HepG2 (cell line): ENCODE results near the gene BBS9. TPM values are rescaled to one million over a fixed set of nuclear protein-coding genes. Genes with fewer than 3 reads are reported as not detected.

Experiments
- ATAC-seq: fragments of 200-7000 bp; cut with Tn5 transposase; 3 replicates; pipeline ENCODE4 v1.9.1; 2020; ENCODE audit warnings: mild to moderate bottlenecking, moderate library complexity
- BruUV-seq: library from RNA; stranded (reverse); fragments of 400-500 nt; replicated peaks from 2 replicates; lab custom pipeline; 2021; lab: Mats Ljungman, UMichigan
- CTCF ChIA-PET: fragments of 300-600 bp; formaldehyde crosslinking; extraction: SDS; loops from one replicate; lab custom pipeline; 2021; ENCODE audit warnings: low total read pairs, inconsistent platforms, low intra/inter-chr PET ratio; lab: Yijun Ruan, JAX
- POLR2A ChIA-PET: fragments of 350-600 bp; sonication (Branson Sonifier 250); formaldehyde crosslinking; loops from one replicate; lab custom pipeline; 2020; ENCODE audit warnings: antibody characterized with exemption, inconsistent platforms; lab: Yijun Ruan, JAX
- DNase-seq: peaks from one replicate; pipeline ENCODE4 v3.0.0-alpha.2; 2015; ENCODE audit warnings: low spot score
- FAIRE-seq: peaks from 3 replicates; lab custom pipeline; 2011; peaks lifted over from hg19 to GRCh38; lab: Jason Lieb, UNC
- H2AFZ ChIP-seq: one replicate; pipeline ENCODE4 v1.6.1; 2011; ENCODE audit warnings: low read length, inconsistent platforms
- H3K27ac ChIP-seq: fragments of 300-600 bp; 3 replicates; pipeline ENCODE4 v1.8.0; 2011; ENCODE audit warnings: mixed run types, mild to moderate bottlenecking, mixed read lengths, low read length, inconsistent platforms; ENCODE audit not compliant: insufficient read depth; ENCODE audit errors: extremely low read length
- H3K27me3 ChIP-seq, 2 experiments: fragments of 200-600 bp in 1 of 2; 2 replicates in 1 of 2; 3 replicates in 1 of 2; pipeline versions ENCODE4 v1.6.0 to v1.8.0; 2011; ENCODE audit warnings: low read length in 2 of 2, mild to moderate bottlenecking in 2 of 2, moderate library complexity in 2 of 2, inconsistent platforms in 1 of 2; ENCODE audit not compliant: insufficient read depth in 2 of 2, control insufficient read depth in 1 of 2
- H3K36me3 ChIP-seq, 2 experiments: fragments of 200-600 bp in 1 of 2; replicated peaks in 1 of 2; 2 replicates in 1 of 2; 3 replicates in 1 of 2; pipeline versions ENCODE4 v1.5.1 to v1.8.0; 2011; ENCODE audit warnings: low read length in 2 of 2, inconsistent platforms in 1 of 2; ENCODE audit not compliant: insufficient read depth in 2 of 2, control insufficient read depth in 1 of 2
- H3K4me1 ChIP-seq: 2 replicates; pipeline ENCODE4 v1.5.1; 2012; ENCODE audit warnings: low read length, inconsistent platforms; ENCODE audit not compliant: insufficient read depth
- H3K4me2 ChIP-seq: 2 replicates; pipeline ENCODE4 v1.6.0; 2011; ENCODE audit warnings: low read depth, low read length, inconsistent platforms
- H3K4me3 ChIP-seq, 3 experiments: fragments of 200-600 bp in 1 of 3; sonication (generic), shearing (Covaris generic) in 1 of 3; replicated peaks in 1 of 3; 2 replicates each; pipeline ENCODE4 v1.5.1; 2011 to 2016; ENCODE audit warnings: low read length in 3 of 3, inconsistent platforms in 2 of 3, low read depth in 2 of 3, mild to moderate bottlenecking in 2 of 3, control low read depth in 1 of 3, mixed read lengths in 1 of 3; ENCODE audit not compliant: insufficient read depth in 1 of 3
- H3K79me2 ChIP-seq: one replicate; pipeline ENCODE4 v1.6.1; 2011; ENCODE audit warnings: low read length, inconsistent platforms; ENCODE audit not compliant: insufficient read depth
- H3K9ac ChIP-seq: 2 replicates; pipeline ENCODE4 v1.6.0; 2011; ENCODE audit warnings: mild to moderate bottlenecking, low read depth, low read length, inconsistent platforms; ENCODE audit not compliant: insufficient read depth
- H3K9me3 ChIP-seq: 2 replicates; pipeline ENCODE4 v1.5.1; 2012; ENCODE audit warnings: mild to moderate bottlenecking, low read length
- H4K20me1 ChIP-seq: 2 replicates; pipeline ENCODE4 v1.6.0; 2011; ENCODE audit warnings: inconsistent platforms, mild to moderate bottlenecking, low read length, moderate library complexity; ENCODE audit not compliant: insufficient read depth
- ARNT2 ChIP-seq: sonication (generic); formaldehyde crosslinking; IDR thresholded peaks from 2 replicates; pipeline ENCODE4 v1.8.0; 2022; ENCODE audit warnings: mild to moderate bottlenecking, low read depth, missing genetic modification reagents, moderate library complexity
- ATF7-NPFF ChIP-seq: sonication (generic); formaldehyde crosslinking; IDR thresholded peaks from 2 replicates; pipeline ENCODE4 v1.8.1; 2023; ENCODE audit warnings: mild to moderate bottlenecking, low read depth, missing genetic modification reagents, moderate library complexity
- GPN1 ChIP-seq: sonication (generic); formaldehyde crosslinking; IDR thresholded peaks from 2 replicates; pipeline ENCODE4 v1.5.1; 2020; ENCODE audit warnings: missing genetic modification reagents, borderline replicate concordance
- NFKB2 ChIP-seq: sonication (generic); formaldehyde crosslinking; IDR thresholded peaks from 2 replicates; pipeline ENCODE4 v1.4.0; 2020; ENCODE audit warnings: missing genetic modification reagents, borderline replicate concordance
- NPAS2 ChIP-seq: sonication (generic); formaldehyde crosslinking; IDR thresholded peaks from 2 replicates; pipeline ENCODE4 v1.8.0; 2022; ENCODE audit warnings: mild to moderate bottlenecking, missing genetic modification reagents, borderline replicate concordance
- PATZ1 ChIP-seq: sonication (generic); formaldehyde crosslinking; IDR thresholded peaks from 2 replicates; pipeline ENCODE4 v1.4.0; 2020; ENCODE audit warnings: missing genetic modification reagents
- SIN3B ChIP-seq: fragments of 150-350 bp; IDR thresholded peaks from 2 replicates; pipeline ENCODE4 v1.6.1; 2014; ENCODE audit warnings: low read length
- SOX5 ChIP-seq: IDR thresholded peaks from 2 replicates; pipeline ENCODE4 v1.6.1; 2016; ENCODE audit warnings: borderline replicate concordance
- SRY ChIP-seq: sonication (generic); formaldehyde crosslinking; IDR thresholded peaks from 2 replicates; pipeline ENCODE4 v1.8.0; 2022; ENCODE audit warnings: mild to moderate bottlenecking, missing genetic modification reagents
- ZNF225 ChIP-seq: sonication (generic); formaldehyde crosslinking; IDR thresholded peaks from 2 replicates; pipeline ENCODE4 v1.4.0; 2020; ENCODE audit warnings: mild to moderate bottlenecking, missing genetic modification reagents
- ZNF253 ChIP-seq: sonication (generic); formaldehyde crosslinking; IDR thresholded peaks from 2 replicates; pipeline ENCODE4 v1.8.0; 2022; ENCODE audit warnings: mild to moderate bottlenecking, missing genetic modification reagents, borderline replicate concordance
- ZNF674 ChIP-seq: sonication (generic); formaldehyde crosslinking; IDR thresholded peaks from 2 replicates; pipeline ENCODE4 v1.5.0; 2020; ENCODE audit warnings: low read depth, mild to moderate bottlenecking, missing genetic modification reagents
- ZNF782 ChIP-seq: sonication (generic); formaldehyde crosslinking; IDR thresholded peaks from 2 replicates; pipeline ENCODE4 v1.4.0; 2020; ENCODE audit warnings: missing genetic modification reagents, mild to moderate bottlenecking, borderline replicate concordance
- WGBS: methylation state at CpG from one replicate; pipeline ENCODE4 v1.1.6; 2017; ENCODE audit warnings: low lambda C conversion rate; 5-methylcytosine and 5-hydroxymethylcytosine counted together
- in situ Hi-C: cut with HindIII; loops from 2 replicates; pipeline ENCODE4 v1.10.0; 2017; ENCODE audit warnings: low pct_unique_long_range_greater_than_20kb; ENCODE audit not compliant: extremely low pct_ligation_motif_present
- intact Hi-C: fragments of 100-400 bp; cut with micrococcal nuclease; formaldehyde crosslinking; loops from one replicate; pipeline ENCODE4 v1.10.0; 2022; ENCODE audit not compliant: unreplicated experiment
- polyA plus RNA-seq, 8 experiments: library from polyadenylated mRNA; depleted of rRNA in 3 of 8; stranded (reverse) in 7 of 8; unstranded in 1 of 8; fragments of >200 nt; fragmentation: Illumina TruSeq in 4 of 8; extraction: Trizol in 4 of 8; gene quantifications; 2 replicates each; pipeline versions ENCODE4 v1.2.1 to v1.2.3, GENCODE V29; 2011 to 2016; ENCODE audit warnings: low read depth in 4 of 8, missing spikeins in 1 of 8, mixed read lengths in 1 of 8; ENCODE audit not compliant: insufficient read depth in 1 of 8
- total RNA-seq, 5 experiments: library from RNA; depleted of rRNA; stranded (reverse); fragments of >200 nt; fragmentation: Illumina TruSeq; extraction: Trizol; gene quantifications; 2 replicates each; pipeline ENCODE4 v1.2.3, GENCODE V29; 2016; ENCODE audit warnings: low read depth in 1 of 5
- TF ChIP-seq, protein P1 (sequence below): IDR thresholded peaks from 2 replicates; pipeline ENCODE4 v1.6.1; 2012; ENCODE audit warnings: low read depth, low read length, improper control_type of control experiment
- TF ChIP-seq, protein P2 (sequence below): sonication (generic); formaldehyde crosslinking; IDR thresholded peaks from 2 replicates; pipeline ENCODE4 v1.5.0; 2020; ENCODE audit warnings: missing genetic modification reagents

The BBS9 gene
- total and polyA plus RNA-seq, 2 of the 13 experiments (the other 11 are each of a cell fraction or from before 2014, with no cell fraction given), result 5.1 to 7.8 TPM

DNA sequence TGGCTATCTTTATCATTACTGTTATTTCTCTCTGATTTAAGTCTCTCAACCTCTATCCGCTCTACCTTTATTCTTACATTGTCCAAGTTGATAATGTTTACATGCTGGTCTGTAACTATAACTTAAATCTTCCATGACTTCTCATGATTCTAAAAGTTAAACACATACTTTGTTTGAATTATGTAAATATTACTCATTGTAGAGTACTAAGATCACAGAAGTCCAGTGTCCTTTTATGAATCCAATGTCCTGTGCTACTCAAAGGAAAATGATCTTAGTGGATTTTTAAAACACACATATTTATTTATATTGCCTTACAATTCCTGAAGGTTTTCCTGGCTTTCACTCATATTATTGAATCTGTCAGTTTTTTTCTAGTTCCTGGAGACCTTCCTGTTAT, 70.9 kb downstream of the BBS9 start:
- H3K4me3 ChIP-seq, result no peak overlapping the region; a peak in 1 of 6 replicates
- FAIRE-seq (no peak), DNase-seq (peak; percentile 18), ATAC-seq (no peak; the same call in 2 of the 3 replicates)
- intact Hi-C loops, result no loop called here
- H3K27me3 ChIP-seq, result no peaks in the 10 kb centered on the region
- CTCF ChIA-PET, result no interaction called here
- TF ChIP-seq ZNF674 (CRISPR knock-in tag) (no peak), ARNT2 (CRISPR knock-in tag) (no peak), SOX5 (CRISPR knock-in tag) (peak; percentile 26; the same call in 1 of the 2 replicates)
- TF ChIP-seq, protein P1, sequence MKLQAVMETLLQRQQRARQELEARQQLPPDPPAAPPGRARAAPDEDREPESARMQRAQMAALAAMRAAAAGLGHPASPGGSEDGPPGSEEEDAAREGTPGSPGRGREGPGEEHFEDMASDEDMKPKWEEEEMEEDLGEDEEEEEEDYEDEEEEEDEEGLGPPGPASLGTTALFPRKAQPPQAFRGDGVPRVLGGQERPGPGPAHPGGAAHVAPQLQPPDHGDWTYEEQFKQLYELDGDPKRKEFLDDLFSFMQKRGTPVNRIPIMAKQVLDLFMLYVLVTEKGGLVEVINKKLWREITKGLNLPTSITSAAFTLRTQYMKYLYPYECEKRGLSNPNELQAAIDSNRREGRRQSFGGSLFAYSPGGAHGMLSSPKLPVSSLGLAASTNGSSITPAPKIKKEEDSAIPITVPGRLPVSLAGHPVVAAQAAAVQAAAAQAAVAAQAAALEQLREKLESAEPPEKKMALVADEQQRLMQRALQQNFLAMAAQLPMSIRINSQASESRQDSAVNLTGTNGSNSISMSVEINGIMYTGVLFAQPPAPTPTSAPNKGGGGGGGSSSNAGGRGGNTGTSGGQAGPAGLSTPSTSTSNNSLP, result 0 out of 2 replicates have a peak, but pooled peaks have one; percentile 24
- no peaks in the 10 kb centered on the region for H3K9me3 ChIP-seq
- H3K4me1 ChIP-seq, result peaks cover 14% of the 10 kb centered on the region
- H2AFZ ChIP-seq, result no peak overlapping the region
- H4K20me1 ChIP-seq, result no peaks in the 10 kb centered on the region
- no TSS peak for BruUV-seq
- no peak overlapping the region for H3K9ac ChIP-seq
- no peaks in the 10 kb centered on the region for H3K79me2 ChIP-seq
- POLR2A ChIA-PET, result no interaction called here
- no peak overlapping the region for H3K4me2 ChIP-seq
- H3K36me3 ChIP-seq, result no peaks in the 10 kb centered on the region
- no peak overlapping the region for H3K27ac ChIP-seq
- WGBS, result 96% methylated on average over 1 of the region's 1 CpG
- in situ Hi-C loops, result no loop called here

- intact Hi-C loops (no loop called here), in situ Hi-C loops (no loop called here)
- no peaks in the 10 kb centered on the region for H3K27me3 ChIP-seq
- ATAC-seq (no peak), FAIRE-seq (no peak), DNase-seq (no peak)
- H3K4me3 ChIP-seq, result no peak overlapping the region
- H4K20me1 ChIP-seq, result no peaks in the 10 kb centered on the region
- no peaks in the 10 kb centered on the region for H3K79me2 ChIP-seq
- H2AFZ ChIP-seq, result no peak overlapping the region
- ChIA-PET CTCF (no interaction called here), POLR2A (no interaction called here)
- peaks cover 14% of the 10 kb centered on the region for H3K4me1 ChIP-seq
- WGBS, result 88% methylated on average over 2 of the region's 2 CpGs
- H3K9me3 ChIP-seq, result no peaks in the 10 kb centered on the region
- no peak overlapping the region for H3K4me2 ChIP-seq
- BruUV-seq, result no TSS peak
- no peaks in the 10 kb centered on the region for H3K36me3 ChIP-seq
- H3K27ac ChIP-seq, result no peak overlapping the region
- H3K9ac ChIP-seq, result no peak overlapping the region
- TF ChIP-seq SRY (no peak), ZNF674 (CRISPR knock-in tag) (no peak), NPAS2 (no peak), ZNF782 (CRISPR knock-in tag) (no peak), ZNF253 (CRISPR knock-in tag) (no peak), NFKB2 (no peak), SIN3B (no peak), ZNF225 (CRISPR knock-in tag) (no peak), PATZ1 (CRISPR knock-in tag) (no peak), GPN1 (CRISPR knock-in tag) (no peak), ATF7-NPFF (CRISPR knock-in tag) (no peak)
- TF ChIP-seq, protein P2, sequence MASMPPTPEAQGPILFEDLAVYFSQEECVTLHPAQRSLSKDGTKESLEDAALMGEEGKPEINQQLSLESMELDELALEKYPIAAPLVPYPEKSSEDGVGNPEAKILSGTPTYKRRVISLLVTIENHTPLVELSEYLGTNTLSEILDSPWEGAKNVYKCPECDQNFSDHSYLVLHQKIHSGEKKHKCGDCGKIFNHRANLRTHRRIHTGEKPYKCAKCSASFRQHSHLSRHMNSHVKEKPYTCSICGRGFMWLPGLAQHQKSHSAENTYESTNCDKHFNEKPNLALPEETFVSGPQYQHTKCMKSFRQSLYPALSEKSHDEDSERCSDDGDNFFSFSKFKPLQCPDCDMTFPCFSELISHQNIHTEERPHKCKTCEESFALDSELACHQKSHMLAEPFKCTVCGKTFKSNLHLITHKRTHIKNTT (CRISPR knock-in tag), result no peak
Observed at GRCh38 chr7:33201821-33202220, 72.5 kb downstream of the BBS9 start.
